GM18508 (cell line): ENCODE results near the gene RABEP1.
"Not testable (repeated sequence)": the region's sequence is repeated elsewhere in the genome, so short reads cannot be mapped to it uniquely, and the experiment has no call there.

Source experiments
- ATAC-seq: cut with Tn5 transposase; IDR thresholded peaks from one replicate; pipeline ENCODE4 v1.9.1; 2021; ENCODE audit warnings: moderate number of reproducible peaks; ENCODE audit not compliant: insufficient read depth, unreplicated experiment

Gene RABEP1, protein sequence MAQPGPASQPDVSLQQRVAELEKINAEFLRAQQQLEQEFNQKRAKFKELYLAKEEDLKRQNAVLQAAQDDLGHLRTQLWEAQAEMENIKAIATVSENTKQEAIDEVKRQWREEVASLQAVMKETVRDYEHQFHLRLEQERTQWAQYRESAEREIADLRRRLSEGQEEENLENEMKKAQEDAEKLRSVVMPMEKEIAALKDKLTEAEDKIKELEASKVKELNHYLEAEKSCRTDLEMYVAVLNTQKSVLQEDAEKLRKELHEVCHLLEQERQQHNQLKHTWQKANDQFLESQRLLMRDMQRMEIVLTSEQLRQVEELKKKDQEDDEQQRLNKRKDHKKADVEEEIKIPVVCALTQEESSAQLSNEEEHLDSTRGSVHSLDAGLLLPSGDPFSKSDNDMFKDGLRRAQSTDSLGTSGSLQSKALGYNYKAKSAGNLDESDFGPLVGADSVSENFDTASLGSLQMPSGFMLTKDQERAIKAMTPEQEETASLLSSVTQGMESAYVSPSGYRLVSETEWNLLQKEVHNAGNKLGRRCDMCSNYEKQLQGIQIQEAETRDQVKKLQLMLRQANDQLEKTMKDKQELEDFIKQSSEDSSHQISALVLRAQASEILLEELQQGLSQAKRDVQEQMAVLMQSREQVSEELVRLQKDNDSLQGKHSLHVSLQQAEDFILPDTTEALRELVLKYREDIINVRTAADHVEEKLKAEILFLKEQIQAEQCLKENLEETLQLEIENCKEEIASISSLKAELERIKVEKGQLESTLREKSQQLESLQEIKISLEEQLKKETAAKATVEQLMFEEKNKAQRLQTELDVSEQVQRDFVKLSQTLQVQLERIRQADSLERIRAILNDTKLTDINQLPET

DNA sequence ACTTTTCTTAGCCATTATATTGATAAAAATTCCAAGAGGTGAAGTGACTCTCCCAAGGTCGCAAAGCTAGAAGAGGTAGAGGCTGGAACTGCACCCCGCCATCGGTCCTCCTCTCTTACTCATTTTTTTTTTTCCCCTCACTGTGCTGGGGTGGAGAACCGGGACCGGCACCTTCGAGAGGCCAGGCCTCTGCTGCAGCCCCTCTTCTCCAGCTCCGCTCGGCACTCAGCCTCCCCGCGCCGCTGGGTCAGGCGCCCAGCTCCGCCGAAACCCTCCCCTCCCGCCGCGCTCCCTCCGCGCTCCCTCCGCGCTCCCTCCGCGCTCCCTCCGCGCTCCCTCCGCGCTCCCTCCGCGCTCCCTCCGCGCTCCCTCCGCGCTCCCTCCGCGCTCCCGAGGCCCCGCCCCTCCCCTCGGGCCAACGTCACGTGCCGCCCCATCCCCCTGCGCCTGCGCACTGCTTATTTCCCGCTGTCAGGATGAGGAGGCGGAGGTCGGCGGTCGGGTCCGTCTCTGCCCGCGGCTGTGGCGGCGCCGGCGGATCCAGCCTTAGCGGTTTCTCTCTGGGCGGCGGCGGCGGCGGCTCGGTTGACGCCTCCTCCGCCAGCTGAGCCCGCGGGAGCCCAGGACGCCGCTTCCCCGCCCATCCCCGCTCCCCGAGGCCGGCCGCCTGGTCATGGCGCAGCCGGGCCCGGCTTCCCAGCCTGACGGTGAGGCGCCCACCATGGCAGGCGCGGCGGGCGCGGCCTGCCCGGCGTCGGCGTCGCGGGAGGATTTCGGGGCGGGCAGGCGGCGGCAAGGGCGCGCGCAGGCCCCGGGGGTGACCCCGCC is at the start of gene RABEP1:
Gene RABEP1, plus strand, starts transcription at position 471 of the 828 bp plus-strand sequence. Its CDS starts 203 bp downstream, at position 674.
- ATAC-seq = no peak

DNA sequence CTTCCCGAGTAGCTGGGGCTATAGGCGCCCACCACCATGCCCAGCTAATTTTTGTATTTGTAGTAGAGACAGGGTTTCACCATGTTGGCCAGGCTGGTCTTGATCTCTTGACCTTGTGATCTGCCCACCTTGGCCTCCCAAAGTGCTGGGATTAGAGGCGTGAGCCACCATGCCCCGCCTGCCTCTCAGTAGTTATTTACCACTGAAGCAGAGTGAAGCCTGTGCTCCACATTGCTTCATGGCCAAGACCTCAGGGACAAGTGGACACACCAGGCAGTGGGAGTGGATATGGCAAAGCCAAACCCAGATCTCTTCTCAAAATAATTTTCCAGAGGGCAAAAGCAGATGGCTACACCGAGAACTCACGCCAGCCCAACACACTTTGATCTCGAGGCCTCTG is 48.6 kb upstream of the RABEP1 start:
- not testable (repeated sequence) for ATAC-seq

DNA sequence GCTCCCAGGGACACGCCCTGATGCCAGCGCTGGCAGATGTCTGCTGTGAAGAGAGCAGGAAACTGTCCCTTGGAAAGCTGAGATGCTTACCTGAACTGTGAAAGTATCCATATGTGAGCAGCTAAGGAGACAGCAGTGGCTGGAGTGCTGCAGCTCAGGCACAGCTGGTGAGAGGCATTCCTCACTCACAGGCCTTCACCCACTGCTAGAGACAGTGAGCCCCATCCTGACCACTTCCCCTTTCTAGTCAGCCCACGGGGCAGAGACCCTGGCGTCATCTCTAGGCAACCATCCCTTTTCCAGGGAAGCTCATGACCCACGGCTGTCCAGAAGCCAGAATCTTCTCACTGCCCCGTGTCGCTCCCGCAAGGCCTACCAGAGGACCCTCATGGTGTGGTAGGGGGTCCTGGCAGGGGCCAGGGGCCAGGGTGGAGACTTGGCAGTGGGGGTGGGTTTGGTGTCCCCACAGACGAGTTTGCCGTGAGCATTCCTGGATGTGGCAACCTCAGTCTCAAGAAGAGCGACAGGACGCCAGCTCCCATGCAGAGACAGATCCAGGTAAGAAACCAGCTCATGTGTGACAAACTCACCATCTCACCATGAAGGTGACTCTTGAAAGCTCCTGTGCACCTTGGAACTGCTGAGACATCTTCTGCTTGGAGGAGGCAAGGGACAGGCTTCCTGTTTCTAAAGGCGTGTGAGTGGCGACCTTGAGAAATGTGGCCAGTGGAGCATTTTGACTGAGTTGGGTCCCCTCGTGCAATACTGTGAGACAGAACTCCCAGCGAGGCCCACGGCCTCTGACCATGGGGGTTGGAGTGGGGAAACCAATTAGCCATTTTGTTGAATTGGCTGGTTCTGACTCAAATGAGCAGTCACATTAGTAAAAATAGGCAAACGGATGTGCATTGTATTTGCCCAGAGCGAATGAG is 47.2 kb upstream of the RABEP1 start, which contains the start of gene SCIMP:
Gene SCIMP, minus strand, starts transcription at position 216 of the 932 bp plus-strand sequence. Its CDS starts 105 bp downstream, at position 111.
- ATAC-seq = no peak

DNA sequence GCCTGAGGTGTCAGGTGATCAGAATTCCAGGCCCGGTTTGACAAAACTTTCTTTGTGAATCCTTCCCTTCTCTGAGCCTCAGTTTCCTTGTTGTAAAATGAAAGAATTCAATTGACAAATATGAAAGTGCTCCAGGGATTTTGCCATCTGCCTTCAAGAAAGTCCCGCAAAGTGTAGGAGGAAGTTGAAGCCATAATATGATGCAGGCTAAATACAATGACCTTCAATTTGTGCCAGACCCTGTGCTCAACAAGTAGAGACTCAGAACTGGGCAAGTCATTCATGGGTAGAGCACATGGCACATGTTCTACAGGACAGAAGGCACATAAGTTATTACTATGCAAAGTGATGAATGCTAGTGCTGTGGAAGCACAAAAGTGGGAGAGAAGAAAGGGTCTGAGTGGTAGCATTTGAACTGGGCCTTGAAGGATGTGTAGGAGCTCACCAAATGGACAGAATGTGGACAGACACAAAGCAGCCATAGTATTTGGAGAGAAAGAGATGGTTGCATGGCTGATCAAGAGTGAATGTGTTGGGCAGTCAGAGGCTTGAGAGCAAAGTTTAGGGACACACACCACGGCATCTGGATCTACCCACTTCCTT is 45.0 kb upstream of the RABEP1 start:
- ATAC-seq = no peak

DNA sequence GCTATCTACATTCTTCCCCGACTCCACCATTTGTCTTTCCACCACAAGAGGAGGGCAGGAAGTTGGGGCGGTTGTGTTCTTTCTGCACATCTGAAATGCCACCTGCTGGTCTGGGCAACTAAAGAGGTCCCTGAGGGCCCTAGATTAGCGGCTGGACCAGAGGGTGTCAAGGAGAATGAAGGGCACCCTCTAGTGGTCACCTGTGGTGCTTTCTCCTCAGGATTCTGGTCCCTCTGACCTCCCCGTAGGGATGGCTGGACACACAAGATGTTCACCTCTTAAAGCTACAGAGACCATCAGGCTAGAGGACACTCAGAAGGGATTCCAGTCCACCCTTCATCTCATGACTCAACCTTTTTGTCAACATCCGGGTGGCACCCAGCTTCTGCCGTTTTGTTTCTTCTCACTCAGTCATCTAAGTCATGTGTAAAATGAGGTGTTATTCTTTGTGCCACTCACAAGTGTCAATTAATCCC is 44.5 kb upstream of the RABEP1 start:
- ATAC-seq = no peak

DNA sequence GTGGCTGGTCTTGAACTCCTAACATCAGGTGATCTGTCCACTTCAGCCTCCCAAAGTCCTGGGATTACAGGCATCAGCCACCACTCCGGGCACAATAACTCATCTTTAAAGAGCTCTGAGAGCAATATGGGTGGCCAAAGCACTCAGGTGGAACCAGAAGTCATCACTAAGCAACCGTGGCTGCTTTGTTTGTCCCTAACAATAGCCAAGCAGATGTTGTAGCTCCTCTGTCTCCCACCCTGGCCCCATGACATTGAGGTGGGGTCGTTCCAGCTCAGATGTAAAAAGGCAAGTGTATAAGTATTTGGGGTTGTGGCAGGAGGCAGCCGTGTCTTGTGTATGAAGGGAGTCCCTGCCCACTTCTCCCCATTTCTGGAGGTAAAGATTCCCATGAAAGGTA is 43.8 kb upstream of the RABEP1 start:
- ATAC-seq = no peak

DNA sequence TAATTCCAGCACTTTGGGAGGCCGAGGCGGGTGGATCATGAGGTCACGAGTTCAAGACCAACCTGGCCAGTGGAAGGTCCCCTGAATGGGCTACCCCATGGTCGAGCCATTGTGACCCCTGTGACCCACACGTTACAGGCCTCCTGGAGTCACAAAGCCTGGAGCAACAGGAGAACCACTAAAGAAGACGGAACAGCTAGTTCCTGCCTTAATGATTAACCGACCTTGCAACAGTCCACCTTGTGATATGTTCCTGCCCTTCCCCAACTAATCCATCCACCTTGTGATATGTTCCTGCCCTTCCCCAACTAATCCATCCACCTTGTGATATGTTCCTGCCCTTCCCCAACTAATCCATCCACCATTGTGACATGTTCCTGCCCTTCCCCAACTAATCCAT is 42.3 kb upstream of the RABEP1 start:
- ATAC-seq = not testable (repeated sequence)

DNA sequence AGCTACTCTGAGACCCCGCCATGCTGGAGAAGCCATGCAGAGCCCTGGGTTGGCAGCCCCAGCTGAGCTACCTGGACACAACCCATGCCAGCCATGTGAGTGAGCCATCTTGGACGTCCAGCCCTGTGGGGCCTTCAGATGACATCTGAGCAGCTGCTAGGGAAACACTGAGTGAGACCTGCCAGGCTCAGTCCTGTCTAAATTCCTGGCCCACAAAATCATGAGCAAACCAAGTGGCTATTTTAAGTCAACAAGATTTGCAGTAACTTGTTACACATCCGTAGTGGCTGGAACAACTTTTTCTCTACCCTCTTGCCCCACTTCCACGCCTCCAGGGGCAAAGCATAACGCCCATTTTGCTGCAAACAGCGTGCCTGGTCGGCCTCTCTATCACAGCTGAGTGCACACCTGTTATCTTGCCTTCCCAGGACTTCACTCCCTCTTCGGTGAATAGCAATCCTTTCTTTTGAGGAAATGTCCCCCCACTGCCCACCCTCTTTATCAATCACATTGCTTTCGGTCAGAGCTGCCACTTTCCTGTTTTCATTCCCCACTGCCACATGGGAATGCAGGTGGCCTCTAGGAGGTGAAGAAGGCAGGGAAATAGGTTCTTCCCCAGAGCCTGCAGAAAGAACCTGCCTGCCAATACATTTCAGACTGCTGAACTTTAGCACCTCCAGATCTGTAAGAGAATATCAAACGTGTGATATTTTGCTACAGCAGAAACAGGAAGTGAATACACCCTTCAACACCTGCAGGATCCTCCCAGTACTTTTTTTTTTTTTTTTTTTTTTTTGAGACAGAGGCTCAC is 40.0 kb upstream of the RABEP1 start:
- no peak for ATAC-seq

DNA sequence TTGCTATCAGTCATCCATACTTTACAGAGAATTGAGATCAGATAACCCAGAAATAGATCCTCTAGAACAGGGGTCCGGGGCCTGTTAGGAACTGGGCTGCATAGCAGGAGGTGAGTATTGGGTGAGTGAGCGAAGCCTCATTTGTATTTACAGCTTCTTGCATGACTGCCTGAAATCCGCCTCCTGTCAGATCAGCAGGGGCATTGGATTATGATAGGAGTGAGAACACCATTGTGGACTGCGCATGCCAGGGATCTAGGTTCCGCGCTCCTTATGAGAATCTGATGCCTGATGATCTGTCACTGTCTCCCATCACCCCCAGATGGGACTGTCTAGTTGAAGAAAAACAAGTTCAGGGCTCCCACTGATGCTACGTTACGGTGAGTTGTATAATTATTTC is 34.5 kb upstream of the RABEP1 start:
- no peak for ATAC-seq

DNA sequence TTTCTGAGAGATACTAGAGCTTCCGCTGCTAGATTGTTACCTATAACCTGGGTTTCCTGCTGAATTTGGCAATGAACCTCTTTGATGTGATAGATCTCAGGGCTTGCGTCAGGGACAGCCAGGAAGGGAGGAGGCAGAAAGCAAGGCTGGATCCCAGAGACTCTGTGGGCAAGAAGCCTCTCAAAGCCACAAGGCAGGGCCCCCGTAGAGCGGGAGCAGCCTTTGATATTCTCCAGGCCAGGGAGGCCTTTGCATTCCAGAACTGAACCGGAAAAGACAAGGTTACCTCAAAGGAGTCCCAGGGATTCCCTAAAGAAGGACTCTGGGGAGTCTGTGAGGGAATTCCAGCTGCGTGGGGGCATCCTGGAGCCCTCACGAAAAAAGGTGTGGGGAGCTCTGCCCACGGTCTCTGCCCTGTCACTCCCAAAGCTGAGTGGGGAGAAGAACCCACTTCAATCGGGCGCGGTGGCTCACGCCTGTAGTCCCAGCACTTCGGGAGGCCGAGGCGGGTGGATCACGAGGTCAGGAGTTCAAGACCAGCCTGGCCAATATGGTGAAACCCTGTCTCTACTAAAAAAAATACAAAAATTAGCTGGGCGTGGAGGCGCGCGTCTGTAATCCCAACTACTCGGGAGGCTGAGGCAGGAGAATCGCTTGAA is 33.1 kb upstream of the RABEP1 start:
- no peak for ATAC-seq

DNA sequence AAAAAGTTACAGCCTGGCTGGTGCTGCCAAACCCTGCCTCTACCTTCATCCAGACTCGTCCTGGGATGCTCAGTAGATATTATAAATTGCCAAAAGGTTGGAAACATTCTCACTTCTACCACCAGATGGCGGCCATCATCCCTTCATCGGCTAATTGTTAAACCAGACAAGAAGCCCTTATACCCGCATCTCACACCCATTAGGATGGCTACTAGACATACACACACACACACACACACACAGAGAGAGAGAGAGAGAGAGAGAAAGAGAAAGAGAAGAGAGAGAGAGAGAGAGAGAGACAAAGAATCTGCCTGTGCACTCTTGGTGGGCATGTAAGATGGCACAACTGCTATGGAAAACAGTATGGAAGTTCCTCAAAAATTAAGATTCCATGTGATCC is 32.5 kb upstream of the RABEP1 start:
- no peak for ATAC-seq

DNA sequence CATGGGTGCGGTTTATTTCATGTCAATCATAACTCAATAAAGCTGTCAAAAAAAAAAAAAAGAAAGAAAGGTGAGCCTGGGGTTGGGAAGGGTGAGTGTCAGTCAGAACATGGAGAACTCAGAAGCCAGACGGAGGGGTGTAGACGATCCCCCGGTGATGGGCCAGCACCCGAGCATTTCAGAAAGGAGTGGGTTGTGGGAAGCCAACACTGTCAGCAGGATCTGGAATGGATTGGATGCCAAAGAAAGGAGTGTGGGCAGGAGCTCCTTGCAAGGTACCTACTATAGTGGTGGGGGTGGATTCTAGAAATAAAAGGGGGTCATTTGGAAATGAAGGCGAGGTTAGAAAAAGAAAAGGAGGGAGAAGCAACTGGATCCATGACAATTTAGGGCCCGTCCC is 27.7 kb upstream of the RABEP1 start:
- no peak for ATAC-seq

DNA sequence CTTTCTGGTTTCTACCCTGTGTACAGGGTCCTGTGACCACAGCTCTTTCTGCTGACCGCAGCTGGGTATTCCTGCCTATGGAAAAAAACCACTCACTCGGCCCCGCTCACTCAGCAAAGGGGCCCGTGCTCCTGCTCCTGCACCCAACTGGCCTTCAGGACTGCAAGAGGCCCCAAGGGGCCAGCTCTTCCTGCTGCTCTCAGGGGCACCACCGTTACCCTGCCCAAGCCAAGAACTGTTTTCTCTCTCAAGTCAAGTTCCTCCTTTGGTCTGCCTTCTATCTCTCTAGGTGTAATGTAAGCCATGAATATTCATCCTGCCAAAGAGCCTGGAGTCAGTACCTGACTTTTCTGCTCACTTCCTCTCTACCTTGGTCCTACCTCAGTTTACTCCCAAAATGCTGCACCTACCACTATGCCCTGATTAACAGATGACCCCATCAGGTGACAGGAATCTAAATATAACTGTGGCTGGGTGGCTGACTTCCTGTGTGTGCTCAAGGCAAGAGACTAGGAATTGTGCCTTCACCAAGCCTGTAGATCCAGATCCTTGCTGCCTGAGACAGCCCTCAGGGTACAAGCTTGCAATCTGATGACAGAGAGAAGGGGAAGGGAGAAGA is 27.1 kb upstream of the RABEP1 start:
- no peak for ATAC-seq

DNA sequence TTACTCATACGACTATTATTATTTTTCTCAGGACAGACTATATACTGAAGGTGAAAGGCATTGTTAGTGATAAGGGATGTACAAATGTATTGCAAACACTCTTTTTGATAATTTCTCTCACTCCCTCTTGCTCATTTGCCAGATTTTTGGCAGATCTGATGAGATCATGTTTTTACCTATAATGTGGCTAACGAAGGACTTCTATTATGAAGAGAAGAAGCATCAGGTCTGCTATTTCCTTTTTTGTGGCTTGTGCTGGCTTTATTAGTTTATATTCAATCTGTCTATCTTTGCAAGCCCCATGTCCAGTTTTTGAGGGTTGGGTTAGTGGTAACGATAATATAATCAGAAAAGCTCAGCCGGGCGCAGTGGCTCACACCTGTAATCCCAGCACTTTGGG is 25.0 kb upstream of the RABEP1 start:
- no peak for ATAC-seq

DNA sequence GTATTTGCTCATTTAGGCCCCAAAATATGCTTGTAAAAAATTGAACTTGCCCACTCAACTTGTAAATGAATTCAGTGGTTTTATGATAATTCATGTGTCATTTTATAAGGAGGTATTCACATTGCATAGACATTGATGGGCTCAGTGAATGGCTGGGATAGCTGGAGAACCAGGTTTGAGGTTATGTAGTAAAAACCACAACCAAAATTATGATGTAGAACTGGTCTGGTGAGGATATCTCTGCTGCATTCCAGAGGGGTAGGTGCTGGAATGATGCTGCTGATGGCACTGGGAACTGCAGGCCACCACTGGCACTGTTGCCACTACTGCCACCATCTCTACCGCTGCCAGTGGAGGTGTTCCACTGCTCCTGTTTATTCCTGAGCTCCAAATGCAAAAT is 21.5 kb upstream of the RABEP1 start:
- no peak for ATAC-seq

DNA sequence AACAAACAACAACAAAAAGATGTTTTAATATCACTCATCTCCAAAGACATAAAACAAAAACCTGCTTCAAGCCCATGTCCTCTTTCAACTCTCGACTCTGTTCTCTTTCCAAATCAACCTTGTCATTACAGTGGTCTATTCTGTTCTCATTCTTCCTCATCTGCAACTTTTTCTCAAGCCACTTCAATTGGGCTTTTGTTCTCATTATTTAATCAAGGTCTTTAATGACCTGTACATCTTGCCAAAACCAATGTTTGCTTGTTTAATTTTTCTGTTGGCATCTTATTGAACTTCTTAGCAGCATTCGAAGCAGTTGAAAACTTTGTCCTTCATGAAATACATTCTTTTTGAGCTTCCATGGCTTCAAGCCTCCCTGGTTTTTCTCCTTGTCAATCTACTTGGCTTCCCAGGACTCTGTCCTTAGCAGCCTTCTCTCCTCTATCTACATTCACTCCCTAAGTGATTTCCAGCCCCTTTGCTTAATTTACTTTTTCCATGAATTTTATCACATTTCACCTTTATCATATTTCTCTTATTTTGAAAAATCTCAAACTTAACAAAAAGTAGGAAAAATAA is 19.6 kb upstream of the RABEP1 start:
- ATAC-seq = no peak

DNA sequence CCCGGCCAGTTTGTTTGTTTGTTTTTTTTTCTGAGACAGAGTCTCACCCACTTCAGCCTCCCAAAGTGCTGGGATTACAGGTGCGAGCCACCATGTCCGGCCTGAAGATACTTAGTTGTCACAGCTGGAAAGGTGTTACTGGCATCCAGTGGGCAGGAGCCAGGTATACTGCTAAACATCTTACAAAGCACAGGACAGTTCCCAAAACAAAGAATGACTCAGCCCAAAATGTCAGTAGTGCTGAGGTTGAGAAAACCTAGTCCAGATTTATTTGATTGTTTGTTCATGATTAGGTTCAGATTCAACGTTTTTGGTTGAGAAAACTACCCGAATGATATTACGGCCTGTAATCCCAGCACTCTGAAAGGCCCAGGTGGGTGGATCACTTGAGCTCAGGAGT is 18.6 kb upstream of the RABEP1 start:
- ATAC-seq = no peak
